ENCODE results near the gene RARS2. TPM values are rescaled to one million over a fixed set of nuclear protein-coding genes. Genes with fewer than 3 reads are reported as not detected.

The RARS2 gene
- total RNA-seq, 1 donor from 2014 or later, result 48.3 TPM

DNA sequence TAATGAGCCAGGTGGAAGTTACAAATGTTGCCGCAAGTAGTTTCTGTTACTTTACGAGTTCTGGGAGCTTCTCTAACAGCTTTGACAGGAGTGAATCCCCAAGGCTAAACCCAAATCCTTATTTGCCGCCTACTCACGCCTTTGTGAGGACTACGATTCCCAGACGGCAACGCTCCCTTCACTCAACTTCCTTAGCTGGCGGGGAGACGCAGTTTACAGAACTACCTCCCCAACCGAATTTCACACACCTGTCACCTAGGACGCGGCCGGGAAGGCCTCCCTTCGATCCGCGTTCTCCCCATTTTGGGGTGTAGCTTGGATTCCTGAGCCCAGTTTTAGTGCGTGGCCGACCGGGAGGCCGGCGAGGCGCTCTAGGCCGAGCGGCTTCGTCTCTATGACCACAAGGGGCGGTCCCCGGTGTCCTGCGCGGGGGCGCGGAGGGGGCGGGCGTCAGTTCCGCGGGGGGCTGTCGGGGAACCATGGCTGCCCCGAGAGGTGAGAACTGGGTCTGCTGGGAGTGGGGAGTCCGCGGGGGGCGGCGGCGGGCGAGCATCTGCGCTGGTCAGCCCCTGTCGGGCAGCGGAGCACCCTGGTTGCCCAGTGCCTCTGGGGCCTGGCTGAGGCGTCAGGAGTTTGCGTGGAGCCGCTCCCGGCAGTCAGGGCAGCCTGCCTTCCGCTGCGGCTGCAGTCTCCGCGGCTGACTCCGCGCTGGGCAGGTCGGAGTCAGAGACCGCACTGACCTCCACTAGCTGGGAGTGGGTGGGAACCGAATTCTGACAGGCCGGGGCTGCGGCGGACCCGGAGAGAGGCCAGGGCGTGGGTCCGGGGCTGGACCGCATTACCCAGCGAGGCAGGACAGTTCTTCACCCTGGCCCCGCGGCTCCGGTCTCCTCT lies 117.0 kb downstream of the RARS2 start, which contains the start of gene SLC35A1:
Gene SLC35A1 (plus strand): TSS at position 450 of the 894 bp plus-strand sequence. CDS start 30 bp downstream, at position 480.
- TF ChIP-seq, protein P1, sequence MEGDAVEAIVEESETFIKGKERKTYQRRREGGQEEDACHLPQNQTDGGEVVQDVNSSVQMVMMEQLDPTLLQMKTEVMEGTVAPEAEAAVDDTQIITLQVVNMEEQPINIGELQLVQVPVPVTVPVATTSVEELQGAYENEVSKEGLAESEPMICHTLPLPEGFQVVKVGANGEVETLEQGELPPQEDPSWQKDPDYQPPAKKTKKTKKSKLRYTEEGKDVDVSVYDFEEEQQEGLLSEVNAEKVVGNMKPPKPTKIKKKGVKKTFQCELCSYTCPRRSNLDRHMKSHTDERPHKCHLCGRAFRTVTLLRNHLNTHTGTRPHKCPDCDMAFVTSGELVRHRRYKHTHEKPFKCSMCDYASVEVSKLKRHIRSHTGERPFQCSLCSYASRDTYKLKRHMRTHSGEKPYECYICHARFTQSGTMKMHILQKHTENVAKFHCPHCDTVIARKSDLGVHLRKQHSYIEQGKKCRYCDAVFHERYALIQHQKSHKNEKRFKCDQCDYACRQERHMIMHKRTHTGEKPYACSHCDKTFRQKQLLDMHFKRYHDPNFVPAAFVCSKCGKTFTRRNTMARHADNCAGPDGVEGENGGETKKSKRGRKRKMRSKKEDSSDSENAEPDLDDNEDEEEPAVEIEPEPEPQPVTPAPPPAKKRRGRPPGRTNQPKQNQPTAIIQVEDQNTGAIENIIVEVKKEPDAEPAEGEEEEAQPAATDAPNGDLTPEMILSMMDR (IDR thresholded peaks at IDR 0.05; ENCODE audit: insufficient read depth, low read depth, low read length), result no peak
- TF ChIP-seq EZH2 (IDR thresholded peaks at IDR 0.05; ENCODE audit: insufficient read depth, low read length), result no peak
- peak within 1 kb of the TSS; percentile 96 for H3K4me3 ChIP-seq (ENCODE audit: insufficient read depth, low read depth, low read length)
- Mint-ChIP-seq H3K4me3 (ENCODE audit: unreplicated experiment) (peak within 1 kb of the TSS; percentile 95), H3K27ac (ENCODE audit: unreplicated experiment) (peak within 1 kb of the TSS; percentile 100), H3K4me1 (ENCODE audit: low read depth, unreplicated experiment) (peaks cover 9% of the 10 kb centered on the region), H3K9me3 (ENCODE audit: unreplicated experiment) (no peaks in the 10 kb centered on the region), H3K27me3 (ENCODE audit: low read depth, unreplicated experiment) (no peaks in the 10 kb centered on the region), H3K36me3 (ENCODE audit: low read depth, unreplicated experiment) (no peaks in the 10 kb centered on the region)
- H2AFZ ChIP-seq (ENCODE audit: low read depth, low read length), result peak within 1 kb of the TSS; percentile 100
- H3K36me3 ChIP-seq (ENCODE audit: insufficient read depth, low read length), result no peaks in the 10 kb centered on the region
- peaks cover 19% of the 10 kb centered on the region for H3K79me2 ChIP-seq (ENCODE audit: insufficient read depth, low read length)
- peak within 1 kb of the TSS; percentile 97 for H3K9ac ChIP-seq (ENCODE audit: low read length)
- peak within 1 kb of the TSS; percentile 96 for H3K27ac ChIP-seq (ENCODE audit: low read depth, low read length)
- H3K27me3 ChIP-seq (ENCODE audit: insufficient read depth, low read length), result no peaks in the 10 kb centered on the region
- DNase-seq (ENCODE audit: low read depth) (peak; percentile 70), FAIRE-seq (no peak)
- H3K4me2 ChIP-seq (ENCODE audit: low read length), result peak within 1 kb of the TSS; percentile 91
- peaks cover 3% of the 10 kb centered on the region for H4K20me1 ChIP-seq (ENCODE audit: insufficient read depth, low read length)
- H3K9me3 ChIP-seq (ENCODE audit: insufficient read depth, low read depth, low read length), result no peaks in the 10 kb centered on the region
- peaks cover 7% of the 10 kb centered on the region for H3K4me1 ChIP-seq (ENCODE audit: insufficient read depth, low read length)

- Mint-ChIP-seq H3K27ac (ENCODE audit: unreplicated experiment) (no peak overlapping the region), H3K4me3 (ENCODE audit: unreplicated experiment) (no peak overlapping the region), H3K9me3 (ENCODE audit: unreplicated experiment) (no peaks in the 10 kb centered on the region), H3K27me3 (ENCODE audit: low read depth, unreplicated experiment) (no peaks in the 10 kb centered on the region), H3K4me1 (ENCODE audit: low read depth, unreplicated experiment) (no peaks in the 10 kb centered on the region), H3K36me3 (ENCODE audit: low read depth, unreplicated experiment) (no peaks in the 10 kb centered on the region)
- no peak overlapping the region for H3K9ac ChIP-seq (ENCODE audit: low read length)
- no peak overlapping the region for H3K4me2 ChIP-seq (ENCODE audit: low read length)
- H3K4me1 ChIP-seq (ENCODE audit: insufficient read depth, low read length), result no peaks in the 10 kb centered on the region
- H4K20me1 ChIP-seq (ENCODE audit: insufficient read depth, low read length), result no peaks in the 10 kb centered on the region
- H2AFZ ChIP-seq (ENCODE audit: low read depth, low read length), result no peak overlapping the region
- no peak for TF ChIP-seq EZH2 (IDR thresholded peaks at IDR 0.05; ENCODE audit: insufficient read depth, low read length)
- TF ChIP-seq, protein P1 (IDR thresholded peaks at IDR 0.05; ENCODE audit: insufficient read depth, low read depth, low read length), result no peak
- no peaks in the 10 kb centered on the region for H3K36me3 ChIP-seq (ENCODE audit: insufficient read depth, low read length)
- H3K4me3 ChIP-seq (ENCODE audit: insufficient read depth, low read depth, low read length), result no peak overlapping the region
- no peaks in the 10 kb centered on the region for H3K79me2 ChIP-seq (ENCODE audit: insufficient read depth, low read length)
- DNase-seq (ENCODE audit: low read depth), result no peak
- H3K27me3 ChIP-seq (ENCODE audit: insufficient read depth, low read length), result no peaks in the 10 kb centered on the region
- no peaks in the 10 kb centered on the region for H3K9me3 ChIP-seq (ENCODE audit: insufficient read depth, low read depth, low read length)
- H3K27ac ChIP-seq (ENCODE audit: low read depth, low read length), result no peak overlapping the region
- no peak for FAIRE-seq
Observed at GRCh38 chr6:87465051-87465450, 124.7 kb downstream of the RARS2 start.

Other genes with a start within 250 kb of the RARS2 start
- 1.6 and 2.9 TPM in 2 replicates for gene C6orf163, start 245.2 kb downstream of the RARS2 start, total RNA-seq
- 0.60 and 0.79 TPM in 2 replicates for gene CFAP206, start 182.0 kb downstream of the RARS2 start, total RNA-seq
- gene SLC35A1, start 117.0 kb downstream of the RARS2 start, total RNA-seq, result 15.0 and 16.4 TPM in 2 replicates
- 23.1 and 23.7 TPM in 2 replicates for gene ORC3, start 148 bp upstream of the RARS2 start, total RNA-seq
- 65.4 and 66.8 TPM in 2 replicates for gene AKIRIN2, start 112.2 kb upstream of the RARS2 start, total RNA-seq